ENCODE results near the gene SLC9C2.
"Not testable (repeated sequence)": the region's sequence is repeated elsewhere in the genome, so short reads cannot be mapped to it uniquely, and the experiment has no call there.

SLC9C2 gene

DNA sequence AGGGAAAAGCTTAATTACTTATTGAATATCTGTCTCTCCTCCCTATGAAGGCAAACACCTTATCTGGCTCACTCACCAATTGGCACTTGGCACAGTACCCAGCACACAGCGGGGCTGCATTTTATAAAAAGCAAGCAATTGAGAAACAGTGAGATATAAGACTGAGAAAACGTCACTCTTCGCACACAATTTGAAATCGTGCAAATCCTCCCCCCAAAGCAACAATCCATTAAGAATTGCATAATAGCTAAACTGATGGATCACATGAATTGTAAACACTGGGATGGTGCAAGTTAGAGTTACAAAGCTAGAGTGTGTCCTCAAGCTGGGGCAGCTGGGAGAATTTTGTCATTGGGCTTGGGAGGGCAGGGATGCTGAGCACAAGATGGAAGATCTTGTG, 98.6 kb downstream of the SLC9C2 start:
- Histone ChIP-seq H3K9me3 (ENCODE audit: control insufficient read depth, insufficient read depth, low read length) (no peaks in the 10 kb centered on the region), H3K9ac (ENCODE audit: low read depth, low read length) (no peak overlapping the region), H3K4me1 (ENCODE audit: control insufficient read depth, insufficient read depth, low read length) (peaks cover 14% of the 10 kb centered on the region), H3K36me3 (ENCODE audit: control insufficient read depth, insufficient read depth, low read length) (no peaks in the 10 kb centered on the region), H3K4me3 (ENCODE audit: low read depth, low read length) (no peak overlapping the region), H3K27me3 (ENCODE audit: control insufficient read depth, insufficient read depth, low read length) (no peaks in the 10 kb centered on the region), H3K27ac (ENCODE audit: low read depth, low read length) (no peak overlapping the region)

DNA sequence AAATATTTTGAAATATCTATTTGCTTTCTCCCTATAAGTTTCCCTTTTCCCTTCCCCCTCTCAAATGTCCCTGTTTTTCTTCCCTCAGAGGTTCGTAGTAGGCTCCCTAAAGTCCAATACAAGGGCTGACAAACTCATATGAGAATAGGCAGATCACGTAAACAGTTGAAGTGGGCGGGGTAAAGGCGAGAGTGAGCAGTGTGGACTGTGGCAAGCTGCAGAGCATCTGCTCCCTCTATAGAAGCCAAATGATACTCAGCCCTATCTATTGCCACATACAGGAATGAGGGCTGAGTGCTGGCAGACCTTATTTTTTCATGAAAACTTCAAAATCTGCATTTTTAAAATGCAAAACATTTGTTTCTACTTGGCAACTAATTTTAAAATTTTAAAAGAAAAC, 99.5 kb downstream of the SLC9C2 start:
- Histone ChIP-seq H3K27ac (ENCODE audit: low read depth, low read length) (no peak overlapping the region), H3K9me3 (ENCODE audit: control insufficient read depth, insufficient read depth, low read length) (no peaks in the 10 kb centered on the region), H3K9ac (ENCODE audit: low read depth, low read length) (no peak overlapping the region), H3K36me3 (ENCODE audit: control insufficient read depth, insufficient read depth, low read length) (no peaks in the 10 kb centered on the region), H3K4me3 (ENCODE audit: low read depth, low read length) (no peak overlapping the region), H3K4me1 (ENCODE audit: control insufficient read depth, insufficient read depth, low read length) (peaks cover 14% of the 10 kb centered on the region), H3K27me3 (ENCODE audit: control insufficient read depth, insufficient read depth, low read length) (no peaks in the 10 kb centered on the region)

DNA sequence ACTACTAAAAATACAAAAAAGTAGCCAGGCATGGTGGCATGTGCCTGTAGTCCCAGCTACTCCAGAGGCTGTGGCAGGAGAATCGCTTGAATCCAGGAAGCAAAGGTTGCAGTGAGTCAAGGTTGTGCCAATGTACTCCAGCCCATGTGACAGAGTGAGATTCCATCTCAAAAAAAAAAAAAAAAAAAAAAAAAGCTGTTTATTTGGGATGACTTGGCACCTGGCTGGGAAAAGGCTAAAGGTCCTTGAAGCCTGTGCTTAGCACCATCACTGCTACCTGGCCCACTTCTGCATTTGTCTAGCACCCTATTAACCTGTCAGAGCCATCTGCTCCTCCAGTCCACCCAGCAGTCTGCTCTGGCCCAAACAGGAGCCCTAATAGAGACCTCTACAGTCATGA, 100.8 kb downstream of the SLC9C2 start:
- Histone ChIP-seq H3K4me3 (ENCODE audit: low read depth, low read length) (no peak overlapping the region), H3K4me1 (ENCODE audit: control insufficient read depth, insufficient read depth, low read length) (peaks cover 6% of the 10 kb centered on the region), H3K9ac (ENCODE audit: low read depth, low read length) (no peak overlapping the region), H3K36me3 (ENCODE audit: control insufficient read depth, insufficient read depth, low read length) (no peaks in the 10 kb centered on the region), H3K27ac (ENCODE audit: low read depth, low read length) (no peak overlapping the region), H3K9me3 (ENCODE audit: control insufficient read depth, insufficient read depth, low read length) (peaks cover 1% of the 10 kb centered on the region; the same call in 1 of the 2 replicates), H3K27me3 (ENCODE audit: control insufficient read depth, insufficient read depth, low read length) (no peaks in the 10 kb centered on the region)

DNA sequence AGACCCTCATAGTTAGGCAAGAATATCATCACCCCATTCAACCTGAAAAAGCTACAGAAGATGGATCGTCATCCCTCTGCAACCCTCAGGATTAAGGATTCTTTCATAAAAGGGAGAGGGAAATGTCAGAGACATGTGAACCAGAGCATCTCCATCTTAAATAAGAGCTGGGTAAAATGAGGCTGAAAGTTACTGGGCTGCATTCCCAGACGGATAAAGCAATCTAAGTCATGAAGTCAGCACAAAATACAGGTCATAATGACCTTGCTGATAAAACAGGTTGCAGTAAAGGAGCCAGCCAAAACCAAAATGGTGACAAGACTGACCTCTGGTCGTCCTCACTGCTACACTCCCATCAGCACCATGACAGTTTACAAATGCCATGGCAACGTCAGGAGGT, 103.1 kb downstream of the SLC9C2 start:
- H3K36me3 ChIP-seq (ENCODE audit: control insufficient read depth, insufficient read depth, low read length) = no peaks in the 10 kb centered on the region
- H3K27me3 ChIP-seq (ENCODE audit: control insufficient read depth, insufficient read depth, low read length) = no peaks in the 10 kb centered on the region
- peaks cover 15% of the 10 kb centered on the region for H3K9me3 ChIP-seq (ENCODE audit: control insufficient read depth, insufficient read depth, low read length)
- H3K4me3 ChIP-seq (ENCODE audit: low read depth, low read length) = no peak overlapping the region
- no peak overlapping the region for H3K9ac ChIP-seq (ENCODE audit: low read depth, low read length)
- no peaks in the 10 kb centered on the region for H3K4me1 ChIP-seq (ENCODE audit: control insufficient read depth, insufficient read depth, low read length)
- H3K27ac ChIP-seq (ENCODE audit: low read depth, low read length) = no peak overlapping the region

DNA sequence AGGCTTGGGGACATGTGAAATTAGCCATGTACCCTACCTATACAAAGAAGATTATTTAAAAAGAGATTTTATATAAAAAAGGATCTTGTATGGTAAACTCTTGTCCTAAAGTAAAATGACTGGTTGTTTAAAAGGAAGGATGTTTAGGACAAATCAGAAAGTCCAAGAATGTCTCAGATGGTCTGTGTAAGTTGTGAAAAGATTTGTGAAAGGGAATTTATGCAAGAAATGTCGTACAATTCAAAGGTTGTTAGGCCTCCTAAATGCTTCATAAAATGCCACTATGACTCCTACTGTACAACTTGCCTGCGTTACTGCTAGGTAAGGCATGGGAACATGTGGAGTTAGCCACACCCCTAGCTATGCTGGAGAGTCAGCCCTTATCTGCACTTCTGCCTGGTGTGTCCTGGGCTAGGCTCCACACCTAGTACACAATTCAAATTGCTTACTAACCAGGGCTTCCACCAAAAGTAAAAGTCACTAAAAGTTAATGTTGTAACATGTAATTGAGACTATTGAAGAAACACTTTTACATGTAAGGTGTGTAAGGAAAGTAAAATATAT, 106.0 kb downstream of the SLC9C2 start:
- Histone ChIP-seq H3K9me3 (ENCODE audit: control insufficient read depth, insufficient read depth, low read length) (peaks cover 31% of the 10 kb centered on the region), H3K36me3 (ENCODE audit: control insufficient read depth, insufficient read depth, low read length) (no peaks in the 10 kb centered on the region), H3K4me1 (ENCODE audit: control insufficient read depth, insufficient read depth, low read length) (no peaks in the 10 kb centered on the region), H3K9ac (ENCODE audit: low read depth, low read length) (no peak overlapping the region), H3K27ac (ENCODE audit: low read depth, low read length) (no peak overlapping the region), H3K27me3 (ENCODE audit: control insufficient read depth, insufficient read depth, low read length) (no peaks in the 10 kb centered on the region), H3K4me3 (ENCODE audit: low read depth, low read length) (no peak overlapping the region; the same call in 1 of the 2 replicates)

DNA sequence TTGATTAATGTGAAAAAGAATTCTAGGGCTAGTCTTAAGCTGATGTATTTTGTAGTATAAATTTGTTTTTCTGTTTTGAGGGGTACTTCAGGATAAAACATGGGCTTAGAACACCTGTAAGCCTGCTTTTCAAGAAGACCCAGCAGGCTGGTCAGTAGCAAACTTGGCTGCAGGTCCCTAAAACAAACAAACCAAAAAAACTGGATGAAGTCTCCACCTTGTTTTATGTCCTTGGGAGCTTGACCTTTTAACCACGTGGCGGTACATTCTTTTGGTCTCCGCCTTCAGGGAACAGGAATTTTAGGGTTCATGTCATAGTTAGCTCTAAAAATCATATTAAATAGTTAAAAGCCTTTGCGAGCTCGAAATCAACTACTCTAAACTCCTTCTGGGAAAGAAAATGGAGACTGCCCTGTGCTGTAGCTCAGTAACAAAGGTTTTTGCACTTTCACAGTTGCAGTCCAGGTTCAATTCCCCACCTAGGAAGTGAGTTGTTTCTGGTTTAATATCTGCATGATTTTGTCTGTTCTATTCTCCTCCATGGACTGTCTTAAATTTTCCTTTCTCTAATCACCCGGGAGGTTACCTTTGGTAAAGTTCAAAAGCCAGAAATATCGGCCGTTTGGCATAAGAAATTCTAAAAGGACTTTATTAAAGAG, 107.1 kb downstream of the SLC9C2 start:
- Histone ChIP-seq H3K4me1 (ENCODE audit: control insufficient read depth, insufficient read depth, low read length) (no peaks in the 10 kb centered on the region), H3K36me3 (ENCODE audit: control insufficient read depth, insufficient read depth, low read length) (no peaks in the 10 kb centered on the region), H3K4me3 (ENCODE audit: low read depth, low read length) (no peak overlapping the region), H3K9me3 (ENCODE audit: control insufficient read depth, insufficient read depth, low read length) (peaks cover 31% of the 10 kb centered on the region), H3K9ac (ENCODE audit: low read depth, low read length) (no peak overlapping the region), H3K27ac (ENCODE audit: low read depth, low read length) (no peak overlapping the region), H3K27me3 (ENCODE audit: control insufficient read depth, insufficient read depth, low read length) (no peaks in the 10 kb centered on the region)

DNA sequence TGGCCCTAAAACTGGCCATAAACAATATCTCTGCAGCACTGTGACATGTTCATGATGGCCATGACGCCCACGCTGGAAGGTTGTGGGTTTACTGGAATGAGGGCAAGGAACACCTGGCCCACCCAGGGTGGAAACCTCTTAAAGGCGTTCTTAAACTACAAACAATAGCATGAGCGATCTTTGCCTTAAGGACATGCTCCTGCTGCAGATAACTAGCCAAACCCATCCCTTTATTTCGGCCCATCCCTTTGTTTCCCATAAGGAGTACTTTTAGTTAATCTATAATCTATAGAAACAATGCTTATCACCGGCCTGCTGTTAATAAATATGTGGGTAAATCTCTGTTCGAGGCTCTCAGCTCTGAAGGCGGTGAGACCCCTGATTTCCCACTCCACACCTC, 109.7 kb downstream of the SLC9C2 start:
- not testable (repeated sequence) for H3K4me1 ChIP-seq (ENCODE audit: control insufficient read depth, insufficient read depth, low read length); H3K9ac ChIP-seq (ENCODE audit: low read depth, low read length); H3K4me3 ChIP-seq (ENCODE audit: low read depth, low read length); H3K27ac ChIP-seq (ENCODE audit: low read depth, low read length); H3K27me3 ChIP-seq (ENCODE audit: control insufficient read depth, insufficient read depth, low read length)
- peaks cover 31% of the 10 kb centered on the region for H3K9me3 ChIP-seq (ENCODE audit: control insufficient read depth, insufficient read depth, low read length)
- H3K36me3 ChIP-seq (ENCODE audit: control insufficient read depth, insufficient read depth, low read length) = peaks cover 13% of the 10 kb centered on the region

DNA sequence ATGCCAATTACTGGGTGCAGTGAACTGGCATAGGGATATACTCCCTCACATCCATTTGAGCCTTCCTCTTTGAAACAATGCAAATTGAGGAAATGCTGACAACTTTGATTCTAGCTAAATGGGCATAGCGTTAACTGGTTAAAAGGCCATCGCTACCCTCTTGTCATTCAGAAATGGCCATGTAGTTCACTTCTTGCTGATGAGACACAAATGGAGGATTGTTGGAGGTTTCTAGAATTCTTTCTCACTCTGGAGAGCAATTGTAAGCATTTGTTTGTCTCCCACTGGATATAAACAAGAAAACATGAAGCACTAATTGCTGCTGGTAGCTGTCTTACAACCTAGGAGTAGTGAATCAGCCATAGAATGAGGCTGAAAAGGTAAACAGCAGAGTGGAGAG, 111.4 kb downstream of the SLC9C2 start:
- H3K4me1 ChIP-seq (ENCODE audit: control insufficient read depth, insufficient read depth, low read length) = peaks cover 6% of the 10 kb centered on the region; the same call in 1 of the 2 replicates
- H3K36me3 ChIP-seq (ENCODE audit: control insufficient read depth, insufficient read depth, low read length) = peaks cover 29% of the 10 kb centered on the region
- H3K27ac ChIP-seq (ENCODE audit: low read depth, low read length) = no peak overlapping the region
- H3K9me3 ChIP-seq (ENCODE audit: control insufficient read depth, insufficient read depth, low read length) = peaks cover 26% of the 10 kb centered on the region
- H3K9ac ChIP-seq (ENCODE audit: low read depth, low read length) = no peak overlapping the region
- H3K4me3 ChIP-seq (ENCODE audit: low read depth, low read length) = no peak overlapping the region
- H3K27me3 ChIP-seq (ENCODE audit: control insufficient read depth, insufficient read depth, low read length) = no peaks in the 10 kb centered on the region

DNA sequence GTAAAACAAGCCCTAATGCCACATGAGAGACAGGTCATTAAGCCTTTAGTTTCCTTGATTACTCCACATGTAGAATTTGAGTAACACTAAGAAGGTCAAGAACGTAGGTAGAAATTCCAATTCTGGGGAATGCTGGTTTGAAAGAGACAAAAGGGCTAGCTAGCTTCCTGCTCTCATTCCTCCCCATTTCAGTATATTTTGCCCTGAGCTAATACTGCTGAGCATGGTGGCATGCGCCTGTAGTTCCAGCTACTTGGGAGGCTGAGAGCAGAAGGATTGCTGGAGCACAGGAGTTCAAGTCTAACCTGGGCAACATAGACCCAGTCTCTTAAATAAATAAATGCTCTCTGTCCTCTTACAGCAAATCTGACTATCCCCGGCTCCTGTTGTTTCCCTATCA, 112.9 kb downstream of the SLC9C2 start:
- Histone ChIP-seq H3K9me3 (ENCODE audit: control insufficient read depth, insufficient read depth, low read length) (peaks cover 16% of the 10 kb centered on the region), H3K4me3 (ENCODE audit: low read depth, low read length) (no peak overlapping the region), H3K9ac (ENCODE audit: low read depth, low read length) (no peak overlapping the region), H3K27ac (ENCODE audit: low read depth, low read length) (peak overlapping the region; percentile 53), H3K36me3 (ENCODE audit: control insufficient read depth, insufficient read depth, low read length) (peaks cover 45% of the 10 kb centered on the region), H3K27me3 (ENCODE audit: control insufficient read depth, insufficient read depth, low read length) (no peaks in the 10 kb centered on the region), H3K4me1 (ENCODE audit: control insufficient read depth, insufficient read depth, low read length) (peaks cover 6% of the 10 kb centered on the region; the same call in 1 of the 2 replicates)

DNA sequence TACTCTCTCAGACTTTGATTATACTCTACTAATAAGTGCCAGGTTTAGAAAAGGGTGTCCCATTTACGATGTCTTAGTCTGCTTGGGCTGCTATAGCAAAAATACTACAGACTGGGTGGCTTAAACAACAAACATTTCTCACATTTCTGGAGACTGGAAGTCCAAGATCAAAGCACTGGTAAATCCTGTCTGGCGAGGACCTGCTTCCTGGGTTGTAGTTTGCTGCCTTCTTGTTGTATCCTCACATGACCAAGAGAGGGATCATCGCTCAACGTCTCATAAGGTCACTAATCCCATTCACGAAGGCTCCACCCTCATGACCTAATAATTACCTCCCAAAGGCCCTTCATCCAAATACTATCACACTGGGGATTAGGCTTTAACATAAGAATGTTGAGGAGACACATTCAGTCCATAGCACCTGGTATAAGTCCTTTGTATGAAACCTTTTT, 113.7 kb downstream of the SLC9C2 start:
- peaks cover 6% of the 10 kb centered on the region; the same call in 1 of the 2 replicates for H3K4me1 ChIP-seq (ENCODE audit: control insufficient read depth, insufficient read depth, low read length)
- H3K9me3 ChIP-seq (ENCODE audit: control insufficient read depth, insufficient read depth, low read length) = peaks cover 11% of the 10 kb centered on the region; the same call in 1 of the 2 replicates
- H3K27me3 ChIP-seq (ENCODE audit: control insufficient read depth, insufficient read depth, low read length) = no peaks in the 10 kb centered on the region
- peaks cover 53% of the 10 kb centered on the region for H3K36me3 ChIP-seq (ENCODE audit: control insufficient read depth, insufficient read depth, low read length)
- H3K27ac ChIP-seq (ENCODE audit: low read depth, low read length) = no peak overlapping the region
- no peak overlapping the region for H3K9ac ChIP-seq (ENCODE audit: low read depth, low read length)
- no peak overlapping the region for H3K4me3 ChIP-seq (ENCODE audit: low read depth, low read length)

DNA sequence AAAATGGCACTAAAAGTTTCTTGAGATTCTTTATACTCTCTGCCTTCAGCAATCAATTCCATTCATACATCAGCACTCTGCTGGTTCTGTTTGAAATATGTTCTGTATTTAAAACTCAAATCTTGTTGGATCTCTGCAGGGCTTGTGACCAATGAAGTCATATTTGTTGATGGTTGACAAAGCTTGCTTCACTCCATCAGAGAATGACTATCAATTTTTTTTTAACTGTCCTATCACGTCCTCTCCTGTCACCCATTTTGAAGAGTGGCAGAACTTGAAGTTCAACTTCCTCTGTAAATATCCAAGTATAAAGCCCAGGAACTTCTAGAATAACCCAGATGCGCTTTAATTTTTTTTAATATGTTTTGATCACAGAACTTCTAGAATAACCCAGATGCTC, 114.9 kb downstream of the SLC9C2 start:
- H3K36me3 ChIP-seq (ENCODE audit: control insufficient read depth, insufficient read depth, low read length) = peaks cover 63% of the 10 kb centered on the region
- peaks cover 6% of the 10 kb centered on the region; the same call in 1 of the 2 replicates for H3K4me1 ChIP-seq (ENCODE audit: control insufficient read depth, insufficient read depth, low read length)
- H3K27ac ChIP-seq (ENCODE audit: low read depth, low read length) = no peak overlapping the region
- H3K27me3 ChIP-seq (ENCODE audit: control insufficient read depth, insufficient read depth, low read length) = no peaks in the 10 kb centered on the region
- no peak overlapping the region for H3K9ac ChIP-seq (ENCODE audit: low read depth, low read length)
- peaks cover 6% of the 10 kb centered on the region; the same call in 1 of the 2 replicates for H3K9me3 ChIP-seq (ENCODE audit: control insufficient read depth, insufficient read depth, low read length)
- H3K4me3 ChIP-seq (ENCODE audit: low read depth, low read length) = no peak overlapping the region
